ENCODE measurements around the gene CAPN15.

CAPN15 gene

GRCh38 chr16:561957-562938 lies 34.7 kb downstream of the CAPN15 start:
- no peak for DNase-seq

- no peak for DNase-seq
Observed at GRCh38 chr16:563072-563644, 35.6 kb downstream of the CAPN15 start.

GRCh38 chr16:564690-565418 lies 37.3 kb downstream of the CAPN15 start:
- no peak for DNase-seq

GRCh38 chr16:565419-566330 lies 38.2 kb downstream of the CAPN15 start:
- no peak for DNase-seq

- peak in 4 of 5 donors; percentile 29 to 65 (median 38) for DNase-seq
Observed at GRCh38 chr16:566475-567372, 39.2 kb downstream of the CAPN15 start, which contains the start of gene NHLRC4. Gene NHLRC4 (plus strand): TSS chr16:567005. CDS start chr16:568048, 1,043 bp downstream.

- DNase-seq: no peak
Observed at GRCh38 chr16:567373-568256, 40.1 kb downstream of the CAPN15 start.

GRCh38 chr16:568401-569258 lies 41.1 kb downstream of the CAPN15 start:
- DNase-seq: no peak

GRCh38 chr16:569445-570254 lies 42.1 kb downstream of the CAPN15 start, which contains the start of gene PIGQ:
Gene PIGQ (plus strand): TSS chr16:569968. CDS start chr16:574075, 4,107 bp downstream.
- DNase-seq: peak; percentile 44 to 72 (median 50)

- DNase-seq: no peak
Observed at GRCh38 chr16:572865-573650, 45.5 kb downstream of the CAPN15 start.

- no peak for DNase-seq
Observed at GRCh38 chr16:574021-574760, 46.7 kb downstream of the CAPN15 start.

GRCh38 chr16:575354-576196 lies 48.1 kb downstream of the CAPN15 start:
- no peak for DNase-seq

- DNase-seq: no peak
Observed at GRCh38 chr16:576197-576822, 48.8 kb downstream of the CAPN15 start.

GRCh38 chr16:576823-577201 lies 49.3 kb downstream of the CAPN15 start:
- no peak for DNase-seq

- no peak for DNase-seq
Observed at GRCh38 chr16:577796-578195, 50.3 kb downstream of the CAPN15 start.

All from T-helper 1 cell (primary cell).